H1 (cell line): Measurements from ENCODE around the gene BUD13. TPM values are rescaled to one million over a fixed set of nuclear protein-coding genes. Genes with fewer than 3 reads are reported as not detected.

Source experiments
- CEBPB ChIP-seq: IDR thresholded peaks from 2 replicates; pipeline ENCODE4 v1.6.1; 2012; ENCODE audit warnings: low read depth, low read length
- CHD1 ChIP-seq: IDR thresholded peaks from 2 replicates; pipeline ENCODE4 v1.6.1; 2012; ENCODE audit warnings: low read depth, low read length, improper control_type of control experiment
- KDM4A ChIP-seq: IDR thresholded peaks from one replicate; pipeline ENCODE4 v1.7.1; 2012; ENCODE audit warnings: low read depth, mild to moderate bottlenecking, moderate library complexity, low read length, inconsistent platforms; ENCODE audit not compliant: severe bottlenecking
- KDM5A ChIP-seq: fragments of 200-600 bp; IDR thresholded peaks from 2 replicates; pipeline ENCODE4 v1.7.1; 2012; ENCODE audit warnings: mild to moderate bottlenecking, low read length, inconsistent platforms, mixed read lengths
- RNF2 ChIP-seq: fragments of 200-900, 300-1000 bp; sonication (generic); IDR thresholded peaks from 2 replicates; pipeline ENCODE4 v1.7.1; 2016; ENCODE audit warnings: borderline replicate concordance, low read depth, mild to moderate bottlenecking, antibody characterized with exemption, low read length; ENCODE audit not compliant: poor library complexity, severe bottlenecking; ENCODE audit errors: missing control alignments
- SAP30 ChIP-seq: fragments of 300-600 bp; sonication (generic); IDR thresholded peaks from 2 replicates; pipeline ENCODE4 v1.7.1; 2012; ENCODE audit warnings: low read length, moderate library complexity, mild to moderate bottlenecking, inconsistent platforms; ENCODE audit not compliant: insufficient read depth, insufficient replicate concordance
- TAF1 ChIP-seq: IDR thresholded peaks from 2 replicates; pipeline ENCODE4 v1.6.1; 2011; ENCODE audit warnings: mild to moderate bottlenecking, low read depth, low read length
- TAF7 ChIP-seq: optimal IDR thresholded peaks from 2 replicates; pipeline ENCODE3; 2011; ENCODE audit warnings: low read depth, mild to moderate bottlenecking, inconsistent platforms, low read length, moderate library complexity, borderline replicate concordance
- TCF12 ChIP-seq: IDR thresholded peaks from 2 replicates; pipeline ENCODE4 v1.6.1; 2011; ENCODE audit warnings: low read depth, mild to moderate bottlenecking, low read length
- TEAD4 ChIP-seq: IDR thresholded peaks from 2 replicates; pipeline ENCODE4 v1.6.1; 2012; ENCODE audit warnings: low read depth, low read length, inconsistent platforms, mixed read lengths
- YY1 ChIP-seq: IDR thresholded peaks from 2 replicates; pipeline ENCODE4 v1.6.1; 2011; ENCODE audit warnings: low read depth, mild to moderate bottlenecking, low read length
- ZNF274 ChIP-seq: IDR thresholded peaks from 2 replicates; pipeline ENCODE4 v1.7.0; 2012; ENCODE audit warnings: low read length, borderline replicate concordance; ENCODE audit errors: extremely low read depth
- polyA plus RNA-seq, 7 experiments: library from polyadenylated mRNA; depleted of rRNA in 3 of 7; stranded (reverse) in 5 of 7; unstranded in 2 of 7; fragments of >200 nt in 5 of 7; fragments of 200-250 nt in 2 of 7; gene quantifications; 1 replicate in 5 of 7; 2 replicates in 1 of 7; 4 replicates in 1 of 7; pipeline versions ENCODE4 v1.2.1 to v1.2.3, GENCODE V29; 2011 to 2013; ENCODE audit warnings: missing spikeins in 2 of 7, mixed read lengths in 2 of 7
- total RNA-seq: library from RNA; stranded (reverse); fragmentation: NEBNext Ultra II Directional; extraction: Animal tissue kit (Norgen Biotek cat#: 25700); gene quantifications from 2 replicates; pipeline ENCODE4 v1.2.1, GENCODE V29; 2021

Gene BUD13
- total and polyA plus RNA-seq, 2 of the 8 experiments (the other 6 are each of a cell fraction or from before 2014, with no cell fraction given): 24.8 to 27.2 TPM

DNA sequence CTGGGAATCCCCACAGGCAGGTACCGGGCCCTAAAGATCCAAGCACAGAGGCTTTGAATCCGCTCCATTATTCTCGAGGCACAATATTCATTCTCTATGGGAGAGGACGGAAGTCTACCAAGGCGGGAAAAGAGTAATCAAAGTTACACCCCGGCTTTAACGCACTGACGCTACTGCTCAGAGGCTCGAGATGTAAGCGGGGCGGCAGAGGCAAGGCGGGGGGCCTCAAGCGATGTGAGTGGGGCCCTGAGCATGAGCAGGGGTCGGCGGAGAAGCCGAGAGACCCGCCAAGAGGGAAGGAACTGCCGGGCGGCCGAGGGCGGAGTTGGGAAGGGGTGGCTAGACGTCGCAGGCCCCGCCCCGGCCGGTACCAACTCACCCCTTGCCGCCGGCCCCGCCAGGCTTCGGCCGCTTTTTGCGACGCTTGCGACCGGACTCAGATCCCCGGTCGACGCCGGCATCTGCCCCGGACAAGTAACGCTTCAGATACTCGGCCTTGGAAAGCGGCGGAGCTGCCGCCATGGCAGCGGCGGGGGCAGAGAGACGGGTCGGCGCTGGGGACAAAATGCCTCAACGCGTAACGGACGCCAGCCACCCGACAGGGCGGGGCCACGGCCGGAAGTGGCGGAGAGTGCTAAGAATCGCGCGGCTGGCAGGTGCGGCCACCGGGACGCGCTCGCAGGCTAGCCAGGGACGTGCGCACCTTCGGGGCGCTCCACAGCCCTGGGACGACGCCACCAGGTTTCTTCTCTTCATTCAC, at the start of gene BUD13 (continued):
- peak; percentile 92 for TF ChIP-seq YY1
- TF ChIP-seq SAP30: peak; percentile 46
- TF ChIP-seq RNF2: no peak
- peak; percentile 18; the same call in 1 of the 2 replicates for TF ChIP-seq CEBPB
- 0 out of 2 replicates have a peak, but pooled peaks have one; percentile 61 for TF ChIP-seq KDM5A
- TF ChIP-seq TAF7: peak; percentile 74
- 0 out of 2 replicates have a peak, but pooled peaks have one; percentile 63 for TF ChIP-seq TCF12
- peak; percentile 88 for TF ChIP-seq TAF1
- no peak for TF ChIP-seq CHD1
- TF ChIP-seq TEAD4: peak; percentile 43; the same call in 1 of the 2 replicates
- TF ChIP-seq ZNF274: no peak
- peak; percentile 40 for TF ChIP-seq KDM4A
